PFSK-1 (cell line): ENCODE data around the gene TPH1.

Experiments
- SIN3A ChIP-seq: IDR thresholded peaks from 2 replicates; pipeline ENCODE4 v1.6.1; 2012; ENCODE audit warnings: mild to moderate bottlenecking, low read length, moderate library complexity, borderline replicate concordance; ENCODE audit not compliant: insufficient read depth
- TAF1 ChIP-seq: IDR thresholded peaks from 2 replicates; pipeline ENCODE4 v1.6.1; 2012; ENCODE audit warnings: low read length, control low read depth, borderline replicate concordance; ENCODE audit not compliant: insufficient read depth
- TF ChIP-seq, protein P1 (sequence below), 2 experiments: IDR thresholded peaks; 2 replicates each; pipeline versions ENCODE4 v1.6.1 to v1.8.0; 2011 to 2012; ENCODE audit warnings: low read depth in 2 of 2, low read length in 2 of 2, control low read depth in 1 of 2, inconsistent platforms in 1 of 2, mild to moderate bottlenecking in 1 of 2, moderate library complexity in 1 of 2; ENCODE audit not compliant: insufficient read depth in 1 of 2

DNA sequence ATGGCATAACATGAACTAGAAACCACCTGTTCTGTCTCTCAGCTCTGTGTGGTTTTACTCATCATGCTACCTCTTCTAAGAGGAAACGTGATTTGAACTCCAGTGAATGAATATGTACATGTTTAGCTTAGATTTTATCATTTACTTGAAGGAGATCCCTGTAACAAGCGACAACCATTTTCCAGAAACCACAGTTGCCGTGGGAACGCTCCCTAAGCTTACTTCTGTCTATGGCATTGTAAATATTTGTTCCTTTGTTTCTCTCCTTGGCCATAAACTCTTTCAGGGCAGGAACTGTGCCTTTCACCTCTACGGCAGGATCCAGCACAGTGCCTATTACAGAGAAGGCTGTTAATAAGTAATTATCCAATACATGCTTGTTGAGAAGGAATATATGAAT lies 17.1 kb upstream of the TPH1 start:
- TF ChIP-seq SIN3A (no peak), TAF1 (no peak)
- TF ChIP-seq, protein P1, sequence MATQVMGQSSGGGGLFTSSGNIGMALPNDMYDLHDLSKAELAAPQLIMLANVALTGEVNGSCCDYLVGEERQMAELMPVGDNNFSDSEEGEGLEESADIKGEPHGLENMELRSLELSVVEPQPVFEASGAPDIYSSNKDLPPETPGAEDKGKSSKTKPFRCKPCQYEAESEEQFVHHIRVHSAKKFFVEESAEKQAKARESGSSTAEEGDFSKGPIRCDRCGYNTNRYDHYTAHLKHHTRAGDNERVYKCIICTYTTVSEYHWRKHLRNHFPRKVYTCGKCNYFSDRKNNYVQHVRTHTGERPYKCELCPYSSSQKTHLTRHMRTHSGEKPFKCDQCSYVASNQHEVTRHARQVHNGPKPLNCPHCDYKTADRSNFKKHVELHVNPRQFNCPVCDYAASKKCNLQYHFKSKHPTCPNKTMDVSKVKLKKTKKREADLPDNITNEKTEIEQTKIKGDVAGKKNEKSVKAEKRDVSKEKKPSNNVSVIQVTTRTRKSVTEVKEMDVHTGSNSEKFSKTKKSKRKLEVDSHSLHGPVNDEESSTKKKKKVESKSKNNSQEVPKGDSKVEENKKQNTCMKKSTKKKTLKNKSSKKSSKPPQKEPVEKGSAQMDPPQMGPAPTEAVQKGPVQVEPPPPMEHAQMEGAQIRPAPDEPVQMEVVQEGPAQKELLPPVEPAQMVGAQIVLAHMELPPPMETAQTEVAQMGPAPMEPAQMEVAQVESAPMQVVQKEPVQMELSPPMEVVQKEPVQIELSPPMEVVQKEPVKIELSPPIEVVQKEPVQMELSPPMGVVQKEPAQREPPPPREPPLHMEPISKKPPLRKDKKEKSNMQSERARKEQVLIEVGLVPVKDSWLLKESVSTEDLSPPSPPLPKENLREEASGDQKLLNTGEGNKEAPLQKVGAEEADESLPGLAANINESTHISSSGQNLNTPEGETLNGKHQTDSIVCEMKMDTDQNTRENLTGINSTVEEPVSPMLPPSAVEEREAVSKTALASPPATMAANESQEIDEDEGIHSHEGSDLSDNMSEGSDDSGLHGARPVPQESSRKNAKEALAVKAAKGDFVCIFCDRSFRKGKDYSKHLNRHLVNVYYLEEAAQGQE (IDR thresholded peaks at IDR 0.05; ENCODE audit: insufficient read depth in 1 of 2, low read depth in 2 of 2, low read length in 2 of 2): no peak
